IgD-negative memory B cell (primary cell): ENCODE data around the gene CDH16. TPM values are rescaled to one million over a fixed set of nuclear protein-coding genes. Genes with fewer than 3 reads are reported as not detected.

Experiments
- H3K27ac Mint-ChIP-seq, 3 donors: one replicate each; pipeline ENCODE4 v1.8.0; 2020 to 2022; ENCODE audit warnings: mild to moderate bottlenecking in 3 of 3, mixed read lengths in 3 of 3, moderate library complexity in 1 of 3
- H3K27me3 Mint-ChIP-seq: one replicate; pipeline ENCODE4 v1.8.0; 2021; ENCODE audit warnings: mixed read lengths
- H3K36me3 Mint-ChIP-seq: one replicate; pipeline ENCODE4 v1.8.0; 2020; ENCODE audit warnings: mild to moderate bottlenecking, mixed read lengths
- H3K4me1 Mint-ChIP-seq, 3 donors: one replicate each; pipeline ENCODE4 v1.8.0; 2020 to 2022; ENCODE audit warnings: mixed read lengths in 3 of 3, mild to moderate bottlenecking in 1 of 3
- H3K4me3 Mint-ChIP-seq, 4 donors: one replicate each; pipeline ENCODE4 v1.8.0; 2020 to 2022; ENCODE audit warnings: mild to moderate bottlenecking in 4 of 4, mixed read lengths in 4 of 4, moderate library complexity in 3 of 4
- H3K9me3 Mint-ChIP-seq, 3 donors: one replicate each; pipeline ENCODE4 v1.8.0; 2020 to 2021; ENCODE audit warnings: mixed read lengths in 3 of 3, mild to moderate bottlenecking in 1 of 3
- polyA plus RNA-seq: library from polyadenylated mRNA; unstranded; fragments of 300-500 nt; fragmentation: Illumina TruSeq; gene quantifications from one replicate; pipeline ENCODE4 v1.2.3, GENCODE V29; 2021

The CDH16 gene
- polyA plus RNA-seq, 1 donor from 2014 or later, result not detected

GRCh38 chr16:66926961-66927436, 8.3 kb upstream of the CDH16 start:
- Mint-ChIP-seq H3K36me3 (peaks cover 1% of the 10 kb centered on the region), H3K27me3 (peaks cover 26% of the 10 kb centered on the region), H3K4me1 (peaks cover 0 to 3% (median 1%) of the 10 kb centered on the region in 3 donors), H3K9me3 (no peaks in the 10 kb centered on the region), H3K4me3 (peak overlapping the region in 1 of 4 donors; percentile 13), H3K27ac (no peak overlapping the region)

- Mint-ChIP-seq H3K4me3 (peak overlapping the region in 3 of 4 donors; percentile 13 to 45 (median 41)), H3K27me3 (peaks cover 29% of the 10 kb centered on the region), H3K9me3 (no peaks in the 10 kb centered on the region), H3K4me1 (peaks cover 0 to 3% (median 0%) of the 10 kb centered on the region in 3 donors), H3K27ac (no peak overlapping the region), H3K36me3 (peaks cover 1% of the 10 kb centered on the region)
Measured at GRCh38 chr16:66926171-66926947, 7.7 kb upstream of the CDH16 start.

- peaks cover 31% of the 10 kb centered on the region for H3K27me3 Mint-ChIP-seq
- peaks cover 0 to 3% (median 0%) of the 10 kb centered on the region in 3 donors for H3K4me1 Mint-ChIP-seq
- no peak within 1 kb of the TSS for H3K27ac Mint-ChIP-seq
Measured at GRCh38 chr16:66925322-66925840, 6.7 kb upstream of the CDH16 start, which contains the start of gene RRAD. RRAD (minus strand) TSS chr16:66925535; CDS start chr16:66925179, 356 bp downstream.

GRCh38 chr16:66924527-66925321, 6.0 kb upstream of the CDH16 start:
- peaks cover 0 to 3% (median 0%) of the 10 kb centered on the region in 3 donors for H3K4me1 Mint-ChIP-seq
- peaks cover 31% of the 10 kb centered on the region for H3K27me3 Mint-ChIP-seq
- H3K4me3 Mint-ChIP-seq, result peak overlapping the region in 3 of 4 donors; percentile 73 to 86 (median 83)
- H3K9me3 Mint-ChIP-seq, result no peaks in the 10 kb centered on the region
- peaks cover 1% of the 10 kb centered on the region for H3K36me3 Mint-ChIP-seq
- no peak overlapping the region for H3K27ac Mint-ChIP-seq

More at GRCh38 chr16:66925322-66925840, 6.7 kb upstream of the CDH16 start, which contains the start of gene RRAD:
- no peaks in the 10 kb centered on the region for H3K9me3 Mint-ChIP-seq
- peak within 1 kb of the TSS; percentile 45 to 86 (median 78) for H3K4me3 Mint-ChIP-seq
- peaks cover 1% of the 10 kb centered on the region for H3K36me3 Mint-ChIP-seq

GRCh38 chr16:66923866-66924265, 5.2 kb upstream of the CDH16 start:
- peaks cover 0 to 3% (median 0%) of the 10 kb centered on the region in 3 donors for H3K4me1 Mint-ChIP-seq
- H3K4me3 Mint-ChIP-seq, result peak overlapping the region in 2 of 4 donors; percentile 1 to 23
- no peak overlapping the region for H3K27ac Mint-ChIP-seq

GRCh38 chr16:66923247-66923731, 4.6 kb upstream of the CDH16 start:
- Mint-ChIP-seq H3K4me3 (no peak overlapping the region), H3K27me3 (peaks cover 31% of the 10 kb centered on the region), H3K4me1 (peaks cover 0 to 3% (median 0%) of the 10 kb centered on the region in 3 donors), H3K27ac (no peak overlapping the region), H3K36me3 (peaks cover 1% of the 10 kb centered on the region), H3K9me3 (no peaks in the 10 kb centered on the region)

More at GRCh38 chr16:66923866-66924265, 5.2 kb upstream of the CDH16 start:
- H3K27me3 Mint-ChIP-seq, result peaks cover 31% of the 10 kb centered on the region
- no peaks in the 10 kb centered on the region for H3K9me3 Mint-ChIP-seq
- H3K36me3 Mint-ChIP-seq, result peaks cover 1% of the 10 kb centered on the region

- H3K36me3 Mint-ChIP-seq, result peaks cover 1% of the 10 kb centered on the region
- H3K27me3 Mint-ChIP-seq, result peaks cover 31% of the 10 kb centered on the region
- H3K4me3 Mint-ChIP-seq, result peak overlapping the region in 1 of 4 donors; percentile 45
- peaks cover 0 to 3% (median 0%) of the 10 kb centered on the region in 3 donors for H3K4me1 Mint-ChIP-seq
- no peak overlapping the region for H3K27ac Mint-ChIP-seq
- no peaks in the 10 kb centered on the region for H3K9me3 Mint-ChIP-seq
Measured at GRCh38 chr16:66921729-66922450, 3.2 kb upstream of the CDH16 start.

GRCh38 chr16:66920924-66921680, 2.4 kb upstream of the CDH16 start:
- peaks cover 29% of the 10 kb centered on the region for H3K27me3 Mint-ChIP-seq
- peaks cover 1% of the 10 kb centered on the region for H3K36me3 Mint-ChIP-seq

GRCh38 chr16:66920299-66920590, 1.6 kb upstream of the CDH16 start:
- Mint-ChIP-seq H3K27ac (no peak overlapping the region), H3K36me3 (peaks cover 1% of the 10 kb centered on the region), H3K4me3 (no peak overlapping the region), H3K27me3 (peaks cover 24% of the 10 kb centered on the region), H3K9me3 (no peaks in the 10 kb centered on the region), H3K4me1 (peaks cover 0 to under 1% (median 0%) of the 10 kb centered on the region in 3 donors)

More at GRCh38 chr16:66920924-66921680, 2.4 kb upstream of the CDH16 start:
- Mint-ChIP-seq H3K27ac (no peak overlapping the region), H3K9me3 (no peaks in the 10 kb centered on the region), H3K4me1 (peaks cover 0 to 3% (median 0%) of the 10 kb centered on the region in 3 donors), H3K4me3 (no peak overlapping the region)

GRCh38 chr16:66919569-66920298, 1.0 kb upstream of the CDH16 start:
- Mint-ChIP-seq H3K4me3 (no peak overlapping the region), H3K27ac (no peak overlapping the region), H3K36me3 (peaks cover 1% of the 10 kb centered on the region), H3K4me1 (no peaks in the 10 kb centered on the region), H3K9me3 (no peaks in the 10 kb centered on the region), H3K27me3 (peaks cover 22% of the 10 kb centered on the region)

- H3K27me3 Mint-ChIP-seq, result peaks cover 12% of the 10 kb centered on the region
- H3K4me1 Mint-ChIP-seq, result no peaks in the 10 kb centered on the region
- H3K9me3 Mint-ChIP-seq, result no peaks in the 10 kb centered on the region
- no peak overlapping the region for H3K4me3 Mint-ChIP-seq
- H3K36me3 Mint-ChIP-seq, result no peaks in the 10 kb centered on the region
- no peak overlapping the region for H3K27ac Mint-ChIP-seq
Measured at GRCh38 chr16:66918355-66918754, 330 bp downstream of the CDH16 start.

GRCh38 chr16:66917741-66918140, 944 bp downstream of the CDH16 start:
- Mint-ChIP-seq H3K36me3 (no peaks in the 10 kb centered on the region), H3K9me3 (no peaks in the 10 kb centered on the region), H3K27me3 (peaks cover 6% of the 10 kb centered on the region), H3K4me1 (no peaks in the 10 kb centered on the region), H3K27ac (no peak overlapping the region), H3K4me3 (no peak overlapping the region)

GRCh38 chr16:66916518-66916917, 2.2 kb downstream of the CDH16 start:
- H3K9me3 Mint-ChIP-seq, result no peaks in the 10 kb centered on the region
- H3K36me3 Mint-ChIP-seq, result no peaks in the 10 kb centered on the region
- H3K4me3 Mint-ChIP-seq, result no peak overlapping the region
- no peak overlapping the region for H3K27ac Mint-ChIP-seq
- no peaks in the 10 kb centered on the region for H3K4me1 Mint-ChIP-seq
- peaks cover 4% of the 10 kb centered on the region for H3K27me3 Mint-ChIP-seq
